Endodermal cell (in vitro differentiated cells): ENCODE measurements around the gene DAPK2. TPM values are rescaled to one million over a fixed set of nuclear protein-coding genes. Genes with fewer than 3 reads are reported as not detected.

ENCODE experiments used
- DNase-seq: peaks from one replicate; pipeline ENCODE4 v3.0.0-alpha.2; 2017
- H3K27ac ChIP-seq: 2 replicates; pipeline ENCODE4 v1.5.1; 2013; ENCODE audit warnings: mild to moderate bottlenecking, low read depth, low read length, moderate library complexity
- H3K27me3 ChIP-seq: 2 replicates; pipeline ENCODE4 v1.6.1; 2013; ENCODE audit warnings: mild to moderate bottlenecking, low read length, moderate library complexity; ENCODE audit not compliant: insufficient read depth, control insufficient read depth, poor library complexity, severe bottlenecking
- H3K36me3 ChIP-seq: 2 replicates; pipeline ENCODE4 v1.7.0; 2013; ENCODE audit warnings: mild to moderate bottlenecking, low read length, moderate library complexity; ENCODE audit not compliant: control insufficient read depth, insufficient read depth
- H3K4me1 ChIP-seq: one replicate; pipeline ENCODE4 v1.7.0; 2013; ENCODE audit warnings: low read length; ENCODE audit not compliant: control insufficient read depth, insufficient read depth
- H3K4me3 ChIP-seq: 2 replicates; pipeline ENCODE4 v1.5.1; 2013; ENCODE audit warnings: mild to moderate bottlenecking, low read length, moderate library complexity
- H3K9ac ChIP-seq: 2 replicates; pipeline ENCODE4 v1.6.1; 2013; ENCODE audit warnings: mild to moderate bottlenecking, low read length, moderate library complexity; ENCODE audit not compliant: poor library complexity, severe bottlenecking; ENCODE audit errors: extremely low read depth
- H3K9me3 ChIP-seq: 2 replicates; pipeline ENCODE4 v1.6.1; 2013; ENCODE audit warnings: mild to moderate bottlenecking, low read length, moderate library complexity; ENCODE audit not compliant: control insufficient read depth
- H3K27ac Mint-ChIP-seq: 2 replicates; pipeline ENCODE4 v1.8.0; 2020; ENCODE audit warnings: mixed read lengths
- H3K27me3 Mint-ChIP-seq: 2 replicates; pipeline ENCODE4 v1.8.0; 2021; ENCODE audit warnings: mild to moderate bottlenecking, mixed read lengths; ENCODE audit not compliant: insufficient read depth
- H3K36me3 Mint-ChIP-seq: 2 replicates; pipeline ENCODE4 v1.8.0; 2020; ENCODE audit warnings: low read depth, mixed read lengths
- H3K4me1 Mint-ChIP-seq: 2 replicates; pipeline ENCODE4 v1.8.0; 2020; ENCODE audit warnings: mixed read lengths
- H3K4me3 Mint-ChIP-seq: 2 replicates; pipeline ENCODE4 v1.8.0; 2020; ENCODE audit warnings: mild to moderate bottlenecking, moderate library complexity, mixed read lengths
- H3K9me3 Mint-ChIP-seq: 2 replicates; pipeline ENCODE4 v1.8.0; 2020; ENCODE audit warnings: mild to moderate bottlenecking, mixed read lengths
- WGBS, 2 experiments: methylation state at CpG; one replicate each; pipeline versions ENCODE4 v1.1.5 to v1.1.7; 2013; ENCODE audit warnings: missing lambda C conversion rate in 2 of 2, mixed read lengths in 1 of 2; ENCODE audit not compliant: insufficient coverage in 1 of 2, insufficient read length in 1 of 2; 5-methylcytosine and 5-hydroxymethylcytosine counted together
- total RNA-seq, 2 donors: library from RNA; stranded (reverse); fragmentation: NEBNext Ultra II Directional in 1 of 2; extraction: Animal tissue kit (Norgen Biotek cat#: 25700) in 1 of 2; gene quantifications; 2 replicates in 1 of 2; 3 replicates in 1 of 2; pipeline ENCODE4 v1.2.1, GENCODE V29; 2021
- TF ChIP-seq, protein P1 (sequence below): fragments of 200-600 bp; sonication (generic); conservative IDR thresholded peaks from 2 replicates; pipeline ENCODE4 v1.5.0; 2021; ENCODE audit warnings: antibody characterized with exemption, mild to moderate bottlenecking

Gene DAPK2
- total RNA-seq, 2 donors from 2014 or later: 2.4 to 2.6 TPM

- H3K4me1 ChIP-seq: no peaks in the 10 kb centered on the region
- no peaks in the 10 kb centered on the region for H3K36me3 ChIP-seq
- TF ChIP-seq, protein P1, sequence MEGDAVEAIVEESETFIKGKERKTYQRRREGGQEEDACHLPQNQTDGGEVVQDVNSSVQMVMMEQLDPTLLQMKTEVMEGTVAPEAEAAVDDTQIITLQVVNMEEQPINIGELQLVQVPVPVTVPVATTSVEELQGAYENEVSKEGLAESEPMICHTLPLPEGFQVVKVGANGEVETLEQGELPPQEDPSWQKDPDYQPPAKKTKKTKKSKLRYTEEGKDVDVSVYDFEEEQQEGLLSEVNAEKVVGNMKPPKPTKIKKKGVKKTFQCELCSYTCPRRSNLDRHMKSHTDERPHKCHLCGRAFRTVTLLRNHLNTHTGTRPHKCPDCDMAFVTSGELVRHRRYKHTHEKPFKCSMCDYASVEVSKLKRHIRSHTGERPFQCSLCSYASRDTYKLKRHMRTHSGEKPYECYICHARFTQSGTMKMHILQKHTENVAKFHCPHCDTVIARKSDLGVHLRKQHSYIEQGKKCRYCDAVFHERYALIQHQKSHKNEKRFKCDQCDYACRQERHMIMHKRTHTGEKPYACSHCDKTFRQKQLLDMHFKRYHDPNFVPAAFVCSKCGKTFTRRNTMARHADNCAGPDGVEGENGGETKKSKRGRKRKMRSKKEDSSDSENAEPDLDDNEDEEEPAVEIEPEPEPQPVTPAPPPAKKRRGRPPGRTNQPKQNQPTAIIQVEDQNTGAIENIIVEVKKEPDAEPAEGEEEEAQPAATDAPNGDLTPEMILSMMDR: peak; percentile 55
- no peaks in the 10 kb centered on the region for H3K9me3 ChIP-seq
- Mint-ChIP-seq H3K36me3 (no peaks in the 10 kb centered on the region), H3K4me3 (no peak overlapping the region), H3K4me1 (peaks cover 6% of the 10 kb centered on the region), H3K27me3 (no peaks in the 10 kb centered on the region), H3K9me3 (peaks cover 3% of the 10 kb centered on the region), H3K27ac (no peak overlapping the region)
- no peak overlapping the region for H3K27ac ChIP-seq
- no peak overlapping the region for H3K9ac ChIP-seq
- no peaks in the 10 kb centered on the region for H3K27me3 ChIP-seq
- WGBS, 2 experiments: 67 to 93% methylated on average over 1 to 5 of the region's 5 CpGs
- H3K4me3 ChIP-seq: no peak overlapping the region
- DNase-seq: peak; percentile 71
These were observed 21.9 kb downstream of the DAPK2 start for GRCh38 chr15:64024172-64025050.

- no peak overlapping the region for H3K4me3 Mint-ChIP-seq
- H3K27me3 ChIP-seq: no peaks in the 10 kb centered on the region
- no peaks in the 10 kb centered on the region for H3K36me3 Mint-ChIP-seq
- no peaks in the 10 kb centered on the region for H3K27me3 Mint-ChIP-seq
- no peak overlapping the region for H3K27ac Mint-ChIP-seq
- no peak overlapping the region for H3K4me3 ChIP-seq
- no peak overlapping the region for H3K9ac ChIP-seq
- H3K4me1 ChIP-seq: no peaks in the 10 kb centered on the region
- H3K9me3 Mint-ChIP-seq: peaks cover 3% of the 10 kb centered on the region
- no peaks in the 10 kb centered on the region for H3K36me3 ChIP-seq
- WGBS, 2 experiments: 64 to 100% methylated on average over 1 of the region's 1 CpG
- H3K9me3 ChIP-seq: no peaks in the 10 kb centered on the region
- H3K4me1 Mint-ChIP-seq: no peaks in the 10 kb centered on the region
- no peak for DNase-seq
- TF ChIP-seq, protein P1: no peak
- H3K27ac ChIP-seq: no peak overlapping the region
These were observed 23.1 kb downstream of the DAPK2 start for GRCh38 chr15:64023220-64023619.

DNA sequence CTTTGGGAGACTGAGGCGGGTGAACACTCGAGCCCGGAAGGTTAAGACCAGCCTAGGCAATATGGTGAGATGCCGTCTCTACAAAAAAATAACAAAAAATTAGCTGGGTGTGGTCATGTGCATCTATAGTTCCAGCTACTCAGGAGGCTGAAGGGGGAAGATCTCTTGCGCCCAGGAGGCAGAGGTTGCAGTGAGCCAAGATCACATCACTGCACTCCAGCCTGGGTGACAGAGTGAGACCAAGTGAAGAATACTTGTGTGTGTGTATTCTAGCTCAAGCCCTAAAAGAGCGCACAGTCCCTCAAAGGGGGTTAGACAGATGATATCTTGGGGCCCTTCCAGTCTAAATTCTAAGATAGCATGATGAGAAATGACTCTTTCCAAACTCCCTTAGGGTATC, 23.7 kb downstream of the DAPK2 start:
- TF ChIP-seq, protein P1: no peak
- H3K36me3 ChIP-seq: no peaks in the 10 kb centered on the region
- H3K27me3 ChIP-seq: no peaks in the 10 kb centered on the region
- H3K9me3 ChIP-seq: no peaks in the 10 kb centered on the region
- H3K4me3 ChIP-seq: no peak overlapping the region
- no peaks in the 10 kb centered on the region for H3K4me1 ChIP-seq
- no peak overlapping the region for H3K27ac Mint-ChIP-seq
- H3K4me3 Mint-ChIP-seq: no peak overlapping the region
- no peaks in the 10 kb centered on the region for H3K4me1 Mint-ChIP-seq
- H3K9ac ChIP-seq: no peak overlapping the region
- DNase-seq: no peak
- H3K27me3 Mint-ChIP-seq: no peaks in the 10 kb centered on the region
- H3K9me3 Mint-ChIP-seq: peaks cover 3% of the 10 kb centered on the region
- WGBS, 2 experiments: 91 to 97% methylated on average over 3 to 6 of the region's 6 CpGs
- H3K36me3 Mint-ChIP-seq: no peaks in the 10 kb centered on the region
- no peak overlapping the region for H3K27ac ChIP-seq
